Astrocyte (in vitro differentiated cells and primary cell): ENCODE data around the gene MIB1.

Experiments used
- EZH2 ChIP-seq: IDR thresholded peaks from 2 replicates; pipeline ENCODE4 v1.6.1; 2012; ENCODE audit warnings: mild to moderate bottlenecking, low read length, inconsistent platforms; ENCODE audit not compliant: insufficient read depth
- TF ChIP-seq, protein P1 (sequence below): IDR thresholded peaks from 2 replicates; pipeline ENCODE4 v1.5.1; 2011; ENCODE audit warnings: low read depth, mild to moderate bottlenecking, inconsistent platforms, low read length, moderate library complexity; ENCODE audit not compliant: insufficient read depth

DNA sequence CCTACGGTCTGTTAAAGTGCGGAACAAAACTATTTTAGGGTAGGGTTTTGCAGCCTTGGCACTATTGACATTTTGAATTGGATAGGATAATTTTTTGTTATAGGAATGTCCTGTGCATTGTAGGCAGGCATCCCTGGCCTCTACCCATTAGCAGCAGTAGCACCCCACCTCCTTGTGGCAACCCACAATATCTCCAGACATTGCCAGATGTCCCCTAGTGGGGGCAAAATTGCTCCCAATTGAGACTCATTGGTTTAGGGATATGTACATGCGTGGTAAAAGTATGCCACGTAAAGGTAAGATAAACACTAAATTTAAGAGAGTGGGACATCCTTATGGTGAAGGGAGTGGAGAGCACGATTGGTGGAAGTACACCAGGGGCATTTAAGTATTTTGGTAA is 4.6 kb downstream of the MIB1 start:
- TF ChIP-seq, protein P1, sequence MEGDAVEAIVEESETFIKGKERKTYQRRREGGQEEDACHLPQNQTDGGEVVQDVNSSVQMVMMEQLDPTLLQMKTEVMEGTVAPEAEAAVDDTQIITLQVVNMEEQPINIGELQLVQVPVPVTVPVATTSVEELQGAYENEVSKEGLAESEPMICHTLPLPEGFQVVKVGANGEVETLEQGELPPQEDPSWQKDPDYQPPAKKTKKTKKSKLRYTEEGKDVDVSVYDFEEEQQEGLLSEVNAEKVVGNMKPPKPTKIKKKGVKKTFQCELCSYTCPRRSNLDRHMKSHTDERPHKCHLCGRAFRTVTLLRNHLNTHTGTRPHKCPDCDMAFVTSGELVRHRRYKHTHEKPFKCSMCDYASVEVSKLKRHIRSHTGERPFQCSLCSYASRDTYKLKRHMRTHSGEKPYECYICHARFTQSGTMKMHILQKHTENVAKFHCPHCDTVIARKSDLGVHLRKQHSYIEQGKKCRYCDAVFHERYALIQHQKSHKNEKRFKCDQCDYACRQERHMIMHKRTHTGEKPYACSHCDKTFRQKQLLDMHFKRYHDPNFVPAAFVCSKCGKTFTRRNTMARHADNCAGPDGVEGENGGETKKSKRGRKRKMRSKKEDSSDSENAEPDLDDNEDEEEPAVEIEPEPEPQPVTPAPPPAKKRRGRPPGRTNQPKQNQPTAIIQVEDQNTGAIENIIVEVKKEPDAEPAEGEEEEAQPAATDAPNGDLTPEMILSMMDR: no peak
- TF ChIP-seq EZH2: no peak
